GM12878 (cell line): ENCODE data around the gene MGAT5. TPM values are rescaled to one million over a fixed set of nuclear protein-coding genes. Genes with fewer than 3 reads are reported as not detected.

Source experiments
- BACH1 ChIP-seq: fragments of 450-650 bp; IDR thresholded peaks from 2 replicates; pipeline ENCODE4 v1.6.1; 2017; ENCODE audit warnings: mild to moderate bottlenecking, borderline replicate concordance
- BCL11A ChIP-seq: IDR thresholded peaks from 2 replicates; pipeline ENCODE4 v1.6.1; 2011; ENCODE audit warnings: low read depth, low read length
- CEBPB ChIP-seq, 2 experiments: fragments of 150-350 bp in 1 of 2; IDR thresholded peaks; 2 replicates each; pipeline ENCODE4 v1.6.1; 2012 to 2014; ENCODE audit warnings: low read depth in 2 of 2, low read length in 2 of 2, borderline replicate concordance in 1 of 2, inconsistent platforms in 1 of 2
- E2F4 ChIP-seq: IDR thresholded peaks from 2 replicates; pipeline ENCODE4 v1.6.1; 2012; ENCODE audit warnings: low read depth, low read length, improper control_type of control experiment
- HSF1 ChIP-seq: fragments of 150-350 bp; IDR thresholded peaks from 2 replicates; pipeline ENCODE4 v1.6.1; 2014; ENCODE audit warnings: mild to moderate bottlenecking, low read depth, low read length
- IRF3 ChIP-seq: fragments of 450-650 bp; IDR thresholded peaks from 2 replicates; pipeline ENCODE4 v1.6.1; 2014; ENCODE audit warnings: mild to moderate bottlenecking
- KDM1A ChIP-seq: fragments of 200-600 bp; sonication (generic); IDR thresholded peaks from 2 replicates; pipeline ENCODE4 v1.6.1; 2016; ENCODE audit warnings: borderline replicate concordance
- LARP7 ChIP-seq: fragments of 450-650 bp; IDR thresholded peaks from 2 replicates; pipeline ENCODE4 v1.6.1; 2017; ENCODE audit warnings: mild to moderate bottlenecking
- MEF2B ChIP-seq: fragments of 450-650 bp; IDR thresholded peaks from 2 replicates; pipeline ENCODE4 v1.6.1; 2018; ENCODE audit warnings: mild to moderate bottlenecking, moderate library complexity; ENCODE audit not compliant: partially characterized antibody, poor library complexity, severe bottlenecking
- NFYB ChIP-seq: IDR thresholded peaks from 2 replicates; pipeline ENCODE4 v1.6.1; 2011; ENCODE audit warnings: low read depth, mild to moderate bottlenecking, low read length, improper control_type of control experiment, moderate library complexity; ENCODE audit not compliant: insufficient read depth
- NKRF ChIP-seq: fragments of 450-650 bp; conservative IDR thresholded peaks from 2 replicates; pipeline ENCODE4 v1.6.1; 2017; ENCODE audit warnings: mild to moderate bottlenecking, moderate library complexity
- PAX8 ChIP-seq: fragments of 450-650 bp; IDR thresholded peaks from 2 replicates; pipeline ENCODE4 v1.6.1; 2017; ENCODE audit warnings: mild to moderate bottlenecking, moderate library complexity
- POLR2AphosphoS2 ChIP-seq: IDR thresholded peaks from 2 replicates; pipeline ENCODE4 v1.6.1; 2011; ENCODE audit warnings: low read depth, mild to moderate bottlenecking, low read length, improper control_type of control experiment, moderate library complexity
- RAD51 ChIP-seq: fragments of 450-650 bp; IDR thresholded peaks from 2 replicates; pipeline ENCODE4 v1.6.1; 2016; ENCODE audit warnings: moderate library complexity, mild to moderate bottlenecking, inconsistent platforms
- RB1 ChIP-seq: fragments of 450-650 bp; formaldehyde crosslinking; IDR thresholded peaks from 2 replicates; pipeline ENCODE4 v1.6.1; 2017; ENCODE audit warnings: mild to moderate bottlenecking, borderline replicate concordance
- RCOR1 ChIP-seq: conservative IDR thresholded peaks from 2 replicates; pipeline ENCODE4 v1.6.1; 2012; ENCODE audit warnings: low read depth, low read length, improper control_type of control experiment
- RUNX3 ChIP-seq: IDR thresholded peaks from 2 replicates; pipeline ENCODE4 v1.6.1; 2012; ENCODE audit warnings: low read length, inconsistent platforms
- SIX5 ChIP-seq: IDR thresholded peaks from 2 replicates; pipeline ENCODE4 v1.6.1; 2011; ENCODE audit warnings: mild to moderate bottlenecking, low read depth, low read length, moderate library complexity; ENCODE audit not compliant: severe bottlenecking
- SMARCA5 ChIP-seq: fragments of 450-650 bp; IDR thresholded peaks from 2 replicates; pipeline ENCODE4 v1.6.1; 2017; ENCODE audit warnings: mild to moderate bottlenecking
- TCF3 ChIP-seq: IDR thresholded peaks from 2 replicates; pipeline ENCODE4 v1.6.1; 2012; ENCODE audit warnings: low read depth, mild to moderate bottlenecking, low read length, borderline replicate concordance; ENCODE audit not compliant: insufficient read depth
- TCF7 ChIP-seq: IDR thresholded peaks from 2 replicates; pipeline ENCODE4 v1.6.1; 2014; ENCODE audit warnings: antibody characterized with exemption, borderline replicate concordance
- WRNIP1 ChIP-seq: IDR thresholded peaks from 2 replicates; pipeline ENCODE4 v1.6.1; 2011; ENCODE audit warnings: low read depth, low read length, improper control_type of control experiment, borderline replicate concordance
- YBX1 ChIP-seq: fragments of 450-650 bp; IDR thresholded peaks from 2 replicates; pipeline ENCODE4 v1.6.1; 2016; ENCODE audit warnings: antibody characterized with exemption
- YY1 ChIP-seq: IDR thresholded peaks from 2 replicates; pipeline ENCODE4 v1.6.1; 2011; ENCODE audit warnings: low read depth, mild to moderate bottlenecking, low read length
- ZBTB4 ChIP-seq: fragments of 450-650 bp; formaldehyde crosslinking; IDR thresholded peaks from 2 replicates; pipeline ENCODE4 v1.4.0; 2022; ENCODE audit warnings: mild to moderate bottlenecking, moderate library complexity
- polyA plus RNA-seq, 11 experiments: library from polyadenylated mRNA; depleted of rRNA in 4 of 11; unstranded in 6 of 11; stranded (reverse) in 5 of 11; fragments of >200 nt; fragmentation: Nextera tagmentation in 4 of 11; fragmentation: Illumina TruSeq in 1 of 11; extraction: Ambion mirVana in 4 of 11; extraction: Trizol in 1 of 11; gene quantifications; 1 replicate in 1 of 11; 2 replicates in 10 of 11; pipeline versions ENCODE4 v1.2.1 to v1.2.3, GENCODE V29; 2011 to 2016; ENCODE audit warnings: inconsistent platforms in 2 of 11, missing spikeins in 2 of 11, low read depth in 1 of 11
- total RNA-seq, 4 experiments: library from RNA; depleted of rRNA in 3 of 4; stranded (reverse); fragments of >200 nt in 3 of 4; fragmentation: Illumina TruSeq in 1 of 4; extraction: Trizol in 1 of 4; gene quantifications; 2 replicates each; pipeline versions ENCODE4 v1.2.1 to v1.2.3, GENCODE V29; 2013 to 2021

The MGAT5 gene
- total and polyA plus RNA-seq, 10 of the 15 experiments (the other 5 are each of a cell fraction or from before 2014, with no cell fraction given): 4.9 to 104 (median 36.2) TPM

- TF ChIP-seq HSF1 (no peak), MEF2B (peak; percentile 61), CEBPB (IDR thresholded peaks at IDR 0.05; ENCODE audit: borderline replicate concordance in 1 of 2, low read depth in 2 of 2, low read length in 2 of 2) (no peak), TCF7 (no peak), RCOR1 (no peak), LARP7 (no peak), YY1 (no peak), TCF3 (no peak), E2F4 (no peak), YBX1 (no peak), NKRF (no peak), KDM1A (no peak), BACH1 (no peak), SIX5 (no peak), PAX8 (no peak), RAD51 (no peak), NFYB (no peak), RUNX3 (peak; percentile 66), IRF3 (no peak), WRNIP1 (no peak), RB1 (no peak), BCL11A (no peak), ZBTB4 (no peak), POLR2AphosphoS2 (no peak), SMARCA5 (no peak)
Measured at GRCh38 chr2:134262684-134263083, 8.8 kb downstream of the MGAT5 start (continued).
